Central memory CD8-positive, alpha-beta T cell (primary cell): ENCODE data around the gene FAS.

Experiments
- ATAC-seq: fragments of 150-1000 bp; cut with Tn5 transposase; replicated peaks from 2 replicates; pipeline ENCODE4 v1.10.0; 2022; ENCODE audit warnings: mild to moderate bottlenecking, moderate FRiP score, moderate number of reproducible peaks; ENCODE audit not compliant: poor library complexity, severe bottlenecking; ENCODE audit errors: extremely low read depth
- DNase-seq, 2 donors: peaks; one replicate each; pipeline ENCODE4 v3.0.0; 2021; ENCODE audit warnings: low spot score in 2 of 2
- H3K27ac Mint-ChIP-seq: one replicate; pipeline ENCODE4 v1.8.0; 2022; ENCODE audit warnings: low read depth, mild to moderate bottlenecking, moderate library complexity, mixed read lengths
- H3K27me3 Mint-ChIP-seq: one replicate; pipeline ENCODE4 v1.8.0; 2022; ENCODE audit warnings: mixed read lengths
- H3K36me3 Mint-ChIP-seq: one replicate; pipeline ENCODE4 v1.8.0; 2022; ENCODE audit warnings: mild to moderate bottlenecking, moderate library complexity, mixed read lengths; ENCODE audit not compliant: insufficient read depth
- H3K4me1 Mint-ChIP-seq: one replicate; pipeline ENCODE4 v1.8.0; 2022; ENCODE audit warnings: mixed read lengths
- H3K4me3 Mint-ChIP-seq: one replicate; pipeline ENCODE4 v1.8.0; 2022; ENCODE audit warnings: mild to moderate bottlenecking, moderate library complexity, mixed read lengths
- H3K9me3 Mint-ChIP-seq: one replicate; pipeline ENCODE4 v1.8.0; 2022; ENCODE audit warnings: mixed read lengths

FAS gene

GRCh38 chr10:89032141-89032891 lies 41.7 kb downstream of the FAS start:
- H3K27me3 Mint-ChIP-seq = no peaks in the 10 kb centered on the region
- H3K36me3 Mint-ChIP-seq = no peaks in the 10 kb centered on the region
- no peak for ATAC-seq
- no peak for DNase-seq
- H3K9me3 Mint-ChIP-seq = no peaks in the 10 kb centered on the region
- no peak overlapping the region for H3K27ac Mint-ChIP-seq
- H3K4me1 Mint-ChIP-seq = peaks cover 10% of the 10 kb centered on the region
- H3K4me3 Mint-ChIP-seq = no peak overlapping the region

DNA sequence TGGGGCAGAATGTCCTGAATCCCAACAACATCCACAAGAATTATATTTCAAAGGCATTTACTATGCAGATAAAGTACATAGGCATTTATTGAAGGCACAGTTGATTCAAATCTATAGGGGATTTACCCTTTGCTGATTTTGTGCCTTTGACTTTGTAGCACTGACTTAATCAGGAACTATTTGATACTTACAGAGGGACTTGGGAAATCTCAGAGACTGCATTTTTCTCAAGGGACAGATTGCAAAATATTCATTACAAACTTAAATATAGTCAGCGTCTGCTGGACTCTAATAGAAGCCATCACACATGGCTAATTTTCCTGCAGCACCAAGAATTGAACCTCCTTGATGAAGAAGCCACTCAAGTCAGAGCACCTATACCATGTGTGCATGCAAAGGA lies 44.9 kb downstream of the FAS start:
- Mint-ChIP-seq H3K9me3 (no peaks in the 10 kb centered on the region), H3K4me1 (peaks cover 12% of the 10 kb centered on the region), H3K4me3 (no peak overlapping the region), H3K36me3 (peaks cover 7% of the 10 kb centered on the region), H3K27ac (no peak overlapping the region), H3K27me3 (no peaks in the 10 kb centered on the region)
- ATAC-seq (no peak), DNase-seq (no peak)

GRCh38 chr10:89037096-89037495 lies 46.5 kb downstream of the FAS start:
- Mint-ChIP-seq H3K4me3 (no peak overlapping the region), H3K27me3 (no peaks in the 10 kb centered on the region), H3K4me1 (peaks cover 10% of the 10 kb centered on the region), H3K9me3 (no peaks in the 10 kb centered on the region), H3K36me3 (peaks cover 8% of the 10 kb centered on the region), H3K27ac (no peak overlapping the region)
- DNase-seq (no peak), ATAC-seq (no peak)

GRCh38 chr10:89042562-89042961 lies 52.0 kb downstream of the FAS start:
- Mint-ChIP-seq H3K27ac (no peak overlapping the region), H3K36me3 (peaks cover 8% of the 10 kb centered on the region), H3K4me1 (peaks cover 6% of the 10 kb centered on the region), H3K4me3 (no peak overlapping the region), H3K9me3 (no peaks in the 10 kb centered on the region), H3K27me3 (no peaks in the 10 kb centered on the region)
- ATAC-seq = no peak
- no peak for DNase-seq

- ATAC-seq (no peak), DNase-seq (no peak)
- Mint-ChIP-seq H3K4me1 (peaks cover 6% of the 10 kb centered on the region), H3K9me3 (no peaks in the 10 kb centered on the region), H3K36me3 (peaks cover 8% of the 10 kb centered on the region), H3K27ac (no peak overlapping the region), H3K27me3 (no peaks in the 10 kb centered on the region), H3K4me3 (no peak overlapping the region)
These were observed 52.5 kb downstream of the FAS start for GRCh38 chr10:89043052-89043451.

DNA sequence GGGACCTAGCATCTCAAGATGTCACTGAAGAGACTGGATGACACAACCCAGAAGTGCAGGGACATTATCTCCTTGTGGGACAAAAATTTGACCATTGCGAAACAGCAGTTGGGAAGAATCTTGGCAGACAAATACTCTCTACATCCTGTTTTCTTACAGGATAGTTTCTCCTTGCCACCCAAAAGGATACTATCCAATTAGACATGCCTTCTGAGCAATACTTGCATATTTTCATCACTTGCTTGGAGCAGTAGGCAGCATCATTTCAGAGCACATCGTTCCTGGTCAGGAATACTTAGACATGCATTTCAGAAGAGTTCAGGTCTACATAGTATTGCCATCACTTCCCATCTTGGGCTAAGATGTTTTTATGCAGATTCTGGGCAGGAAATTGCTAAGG lies 56.8 kb downstream of the FAS start:
- H3K27me3 Mint-ChIP-seq = no peaks in the 10 kb centered on the region
- H3K4me3 Mint-ChIP-seq = no peak overlapping the region
- DNase-seq (no peak), ATAC-seq (no peak)
- no peaks in the 10 kb centered on the region for H3K9me3 Mint-ChIP-seq
- no peaks in the 10 kb centered on the region for H3K4me1 Mint-ChIP-seq
- no peak overlapping the region for H3K27ac Mint-ChIP-seq
- no peaks in the 10 kb centered on the region for H3K36me3 Mint-ChIP-seq

DNA sequence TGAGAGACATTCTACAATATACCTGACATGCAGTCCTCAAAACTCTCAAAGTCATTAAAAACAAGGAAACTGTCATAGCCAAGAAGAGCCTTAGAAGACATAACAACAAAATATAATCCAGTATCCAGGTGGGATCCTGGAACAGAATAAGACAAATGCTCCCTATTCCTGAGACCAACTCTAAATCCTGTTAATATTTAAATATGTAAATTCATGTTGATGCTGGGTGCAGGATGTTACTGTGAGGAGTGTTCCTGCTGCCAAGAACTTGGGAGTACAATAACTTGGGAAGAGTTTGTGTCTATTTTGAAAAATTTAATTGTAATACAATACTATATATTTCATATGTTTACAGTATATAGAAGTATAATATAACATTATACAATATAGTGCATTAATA lies 61.0 kb downstream of the FAS start:
- DNase-seq = no peak
- no peak for ATAC-seq
- Mint-ChIP-seq H3K27me3 (no peaks in the 10 kb centered on the region), H3K27ac (no peak overlapping the region), H3K4me3 (no peak overlapping the region), H3K4me1 (no peaks in the 10 kb centered on the region), H3K9me3 (no peaks in the 10 kb centered on the region), H3K36me3 (peaks cover 2% of the 10 kb centered on the region)

GRCh38 chr10:89053555-89053954 lies 63.0 kb downstream of the FAS start:
- no peaks in the 10 kb centered on the region for H3K9me3 Mint-ChIP-seq
- no peak for DNase-seq
- H3K4me3 Mint-ChIP-seq = no peak overlapping the region
- H3K4me1 Mint-ChIP-seq = no peaks in the 10 kb centered on the region
- no peak overlapping the region for H3K27ac Mint-ChIP-seq
- H3K27me3 Mint-ChIP-seq = no peaks in the 10 kb centered on the region
- H3K36me3 Mint-ChIP-seq = peaks cover 2% of the 10 kb centered on the region
- ATAC-seq = no peak

GRCh38 chr10:89055159-89055558 lies 64.6 kb downstream of the FAS start:
- no peak overlapping the region for H3K4me3 Mint-ChIP-seq
- H3K4me1 Mint-ChIP-seq = no peaks in the 10 kb centered on the region
- H3K27me3 Mint-ChIP-seq = no peaks in the 10 kb centered on the region
- H3K9me3 Mint-ChIP-seq = no peaks in the 10 kb centered on the region
- ATAC-seq (no peak), DNase-seq (no peak)
- peaks cover 2% of the 10 kb centered on the region for H3K36me3 Mint-ChIP-seq
- H3K27ac Mint-ChIP-seq = no peak overlapping the region

- Mint-ChIP-seq H3K27me3 (peaks cover 5% of the 10 kb centered on the region), H3K9me3 (no peaks in the 10 kb centered on the region), H3K4me3 (no peak overlapping the region), H3K27ac (no peak overlapping the region), H3K36me3 (no peaks in the 10 kb centered on the region), H3K4me1 (no peaks in the 10 kb centered on the region)
- no peak for DNase-seq
- ATAC-seq = no peak
These were observed 72.3 kb downstream of the FAS start for GRCh38 chr10:89062861-89063260.

DNA sequence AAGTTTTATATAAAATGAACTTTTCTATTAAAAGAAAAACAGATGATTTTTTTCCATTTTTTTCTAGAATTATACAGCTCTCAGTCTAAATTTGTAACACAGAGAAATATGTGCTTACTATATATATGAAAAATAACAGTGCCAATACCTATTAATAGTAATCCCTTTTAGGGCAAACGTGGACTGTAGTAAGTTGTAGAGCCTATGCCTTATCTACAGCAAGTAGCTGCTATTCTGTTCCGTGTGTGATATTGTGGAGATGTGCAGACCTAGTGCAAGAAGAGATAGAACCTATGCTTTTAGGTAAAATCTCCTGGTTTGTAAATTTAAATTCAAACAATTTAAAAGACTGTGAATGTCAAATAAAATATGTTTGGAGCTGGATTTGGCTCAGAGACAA lies 72.9 kb downstream of the FAS start:
- Mint-ChIP-seq H3K4me3 (no peak overlapping the region), H3K27me3 (peaks cover 11% of the 10 kb centered on the region), H3K27ac (no peak overlapping the region), H3K36me3 (no peaks in the 10 kb centered on the region), H3K9me3 (no peaks in the 10 kb centered on the region), H3K4me1 (no peaks in the 10 kb centered on the region)
- ATAC-seq = no peak
- DNase-seq = no peak

DNA sequence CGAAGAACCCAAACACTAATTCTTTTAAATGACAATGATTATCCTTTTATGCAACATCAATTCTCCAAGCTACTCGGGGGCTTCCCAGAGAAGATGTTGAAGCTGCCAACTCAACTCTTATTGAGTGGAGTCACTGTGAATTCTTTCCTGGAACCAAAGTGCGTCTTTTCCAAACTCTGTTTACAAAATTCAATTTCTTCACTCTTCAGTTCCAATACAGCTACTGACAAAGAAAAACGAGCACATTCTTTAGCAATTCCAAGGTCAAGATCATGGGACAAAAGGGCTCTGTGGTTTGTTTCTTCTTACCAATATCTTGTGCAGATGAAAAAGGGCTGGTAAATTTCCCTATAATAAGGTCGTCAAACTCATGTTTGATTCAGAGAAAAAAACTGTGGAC lies 74.2 kb downstream of the FAS start:
- Mint-ChIP-seq H3K27ac (no peak overlapping the region), H3K27me3 (peaks cover 11% of the 10 kb centered on the region), H3K36me3 (no peaks in the 10 kb centered on the region), H3K4me3 (no peak overlapping the region), H3K9me3 (no peaks in the 10 kb centered on the region), H3K4me1 (no peaks in the 10 kb centered on the region)
- ATAC-seq = no peak
- DNase-seq = no peak
